Upper lobe of left lung (tissue), 4 donors: ENCODE measurements around the gene SNTG2.

Source experiments
- CTCF ChIP-seq, 6 experiments: fragments of 450-650 bp in 4 of 6; fragments of 200-600 bp in 2 of 6; sonication (generic) in 2 of 6; IDR thresholded peaks; one replicate each; pipeline ENCODE4 v1.5.1; 2016 to 2019; ENCODE audit warnings: antibody characterized with exemption in 6 of 6
- POLR2A ChIP-seq, 4 donors: fragments of 450-650 bp; IDR thresholded peaks; one replicate each; pipeline ENCODE4 v1.5.1; 2016 to 2017; ENCODE audit warnings: antibody characterized with exemption in 4 of 4, mild to moderate bottlenecking in 2 of 4

DNA sequence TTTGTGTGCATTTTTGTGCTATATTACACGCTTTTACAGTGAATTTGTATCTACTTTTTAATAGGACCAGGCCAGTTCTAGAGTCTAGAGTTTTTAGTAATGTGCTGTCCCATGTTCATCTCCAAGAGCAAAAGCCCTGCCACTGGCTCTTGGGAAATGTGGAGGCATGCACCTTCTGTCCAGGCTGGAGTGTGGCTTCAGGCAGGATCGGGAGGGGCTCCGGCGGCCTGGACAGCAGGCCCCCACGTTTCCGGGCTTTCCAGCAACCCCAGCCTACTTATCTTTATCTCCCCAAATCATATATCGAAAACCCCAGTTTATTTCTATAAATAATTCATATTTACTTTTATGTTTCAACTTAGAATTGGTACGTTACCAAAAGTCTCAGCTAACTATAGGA, 78.2 kb downstream of the SNTG2 start:
- no peak for TF ChIP-seq CTCF (IDR thresholded peaks at IDR 0.05)
- TF ChIP-seq POLR2A (IDR thresholded peaks at IDR 0.05) = no peak
